ENCODE data around the gene NBEAL2. TPM values are rescaled to one million over a fixed set of nuclear protein-coding genes. Genes with fewer than 3 reads are reported as not detected.

Gene NBEAL2, protein sequence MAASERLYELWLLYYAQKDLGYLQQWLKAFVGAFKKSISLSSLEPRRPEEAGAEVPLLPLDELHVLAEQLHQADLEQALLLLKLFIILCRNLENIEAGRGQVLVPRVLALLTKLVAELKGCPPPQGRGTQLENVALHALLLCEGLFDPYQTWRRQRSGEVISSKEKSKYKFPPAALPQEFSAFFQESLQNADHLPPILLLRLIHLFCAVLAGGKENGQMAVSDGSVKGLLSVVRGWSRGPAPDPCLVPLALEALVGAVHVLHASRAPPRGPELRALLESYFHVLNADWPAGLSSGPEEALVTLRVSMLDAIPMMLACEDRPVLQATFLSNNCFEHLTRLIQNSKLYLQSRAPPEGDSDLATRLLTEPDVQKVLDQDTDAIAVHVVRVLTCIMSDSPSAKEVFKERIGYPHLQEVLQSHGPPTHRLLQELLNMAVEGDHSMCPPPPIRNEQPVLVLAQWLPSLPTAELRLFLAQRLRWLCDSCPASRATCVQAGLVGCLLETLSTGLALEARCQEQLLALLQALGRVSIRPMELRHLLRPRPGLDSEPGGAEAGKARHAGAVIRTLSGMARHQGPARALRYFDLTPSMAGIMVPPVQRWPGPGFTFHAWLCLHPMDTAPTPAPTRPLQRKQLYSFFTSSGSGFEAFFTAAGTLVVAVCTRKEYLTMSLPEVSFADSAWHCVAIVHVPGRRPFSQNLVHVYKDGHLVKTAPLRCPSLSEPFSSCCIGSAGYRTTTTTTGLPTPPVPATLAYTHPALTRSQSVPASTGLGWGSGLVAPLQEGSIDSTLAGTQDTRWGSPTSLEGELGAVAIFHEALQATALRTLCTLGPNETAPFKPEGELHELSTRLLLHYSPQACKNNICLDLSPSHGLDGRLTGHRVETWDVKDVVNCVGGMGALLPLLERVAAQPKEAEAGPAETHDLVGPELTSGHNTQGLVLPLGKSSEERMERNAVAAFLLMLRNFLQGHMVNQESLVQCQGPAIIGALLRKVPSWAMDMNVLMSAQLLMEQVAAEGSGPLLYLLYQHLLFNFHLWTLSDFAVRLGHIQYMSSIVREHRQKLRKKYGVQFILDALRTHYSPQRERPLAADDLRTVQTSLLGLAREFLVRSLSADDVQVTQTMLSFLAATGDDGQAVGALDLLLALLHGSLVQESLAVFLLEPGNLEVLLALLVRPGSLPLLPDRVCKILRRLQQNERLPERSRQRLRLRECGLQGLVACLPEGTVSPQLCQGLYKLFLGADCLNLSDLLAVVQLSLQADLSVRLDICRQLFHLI (N-terminal part only)
- total RNA-seq (23.6 and 38.6 TPM in 2 replicates), polyA plus RNA-seq (42.2 and 58.5 TPM in 2 replicates)

- H3K9me3 ChIP-seq (ENCODE audit: low read depth), result no peaks in the 10 kb centered on the region
- peaks cover 5% of the 10 kb centered on the region for H4K20me1 ChIP-seq (ENCODE audit: insufficient read depth, poor library complexity, severe bottlenecking)
- H3K79me2 ChIP-seq, result peaks cover 63% of the 10 kb centered on the region
- peak within 1 kb of the TSS; percentile 87 for H3K27ac ChIP-seq
- no peak for TF ChIP-seq EZH2phosphoT487 (IDR thresholded peaks at IDR 0.05; ENCODE audit: low read depth, severe bottlenecking, unreplicated experiment)
- TF ChIP-seq CTCF (IDR thresholded peaks at IDR 0.05; ENCODE audit: poor library complexity), result peak; percentile 5
- no peaks in the 10 kb centered on the region for H3K27me3 ChIP-seq
- no peaks in the 10 kb centered on the region for H3K36me3 ChIP-seq (replicated peaks; ENCODE audit: insufficient read depth, low read depth)
- peak within 1 kb of the TSS; percentile 76 for H2AFZ ChIP-seq
- peak within 1 kb of the TSS; percentile 89 for H3K4me3 ChIP-seq
- H3K4me2 ChIP-seq, result peak within 1 kb of the TSS; percentile 90
- H3K9me2 ChIP-seq (replicated peaks; ENCODE audit: insufficient read depth), result no peaks in the 10 kb centered on the region
- peak; percentile 97 for DNase-seq (ENCODE audit: low spot score)
- 1% methylated on average over 48 of the region's 73 CpGs for WGBS (ENCODE audit: low lambda C conversion rate, missing lambda C conversion rate)
- H3K4me1 ChIP-seq (ENCODE audit: insufficient read depth), result peaks cover 32% of the 10 kb centered on the region
Measured at GRCh38 chr3:46978985-46979944, at the start of gene NBEAL2. Gene NBEAL2, plus strand, starts transcription at chr3:46979666. Its CDS starts 196 bp downstream, at chr3:46979862.

DNA sequence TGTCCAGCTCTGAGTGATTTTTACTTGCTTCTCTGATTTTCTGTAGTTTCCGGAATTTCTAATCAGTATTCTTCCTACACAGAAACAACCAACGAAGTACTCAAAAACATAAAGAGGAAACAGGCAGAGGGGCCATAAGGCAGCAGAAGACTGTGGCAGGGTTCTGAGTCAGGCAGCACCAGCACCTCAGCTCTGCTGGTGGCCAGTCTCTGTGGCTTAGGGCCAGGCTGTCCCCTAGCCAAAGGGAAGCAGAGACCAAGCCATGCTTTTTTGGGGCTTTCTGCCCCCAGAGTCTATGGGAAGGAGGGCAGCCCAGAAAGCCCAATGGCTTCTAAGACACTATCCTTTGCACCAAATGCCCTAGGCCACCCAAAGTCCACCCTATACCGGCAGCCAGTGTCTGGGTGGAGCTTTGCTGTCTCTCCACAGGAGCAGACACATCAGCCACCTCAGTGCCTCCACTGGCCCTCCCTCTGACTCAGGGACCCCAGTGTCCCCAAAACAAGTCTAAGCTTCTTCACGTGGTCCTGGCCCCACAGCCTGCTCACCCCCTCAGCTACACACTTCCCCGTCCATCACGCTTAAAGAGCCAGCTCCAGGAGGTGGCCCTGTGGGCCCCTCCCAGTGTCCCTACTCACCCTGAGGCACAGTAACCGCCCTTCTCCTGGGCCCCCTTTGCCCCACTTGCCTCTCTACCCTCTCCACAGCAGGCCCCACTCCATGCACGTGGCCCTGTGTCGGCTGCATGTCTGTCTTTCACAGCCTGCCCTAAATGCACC lies 49.1 kb upstream of the NBEAL2 start:
- Histone ChIP-seq H3K9me3 (ENCODE audit: low read depth) (no peaks in the 10 kb centered on the region), H3K4me2 (no peak overlapping the region), H3K79me2 (peaks cover 88% of the 10 kb centered on the region), H3K4me1 (ENCODE audit: insufficient read depth) (peaks cover 57% of the 10 kb centered on the region), H3K9me2 (replicated peaks; ENCODE audit: insufficient read depth) (no peaks in the 10 kb centered on the region), H2AFZ (no peak overlapping the region), H3K27me3 (no peaks in the 10 kb centered on the region), H3K4me3 (no peak overlapping the region), H3K27ac (peak overlapping the region; percentile 87), H3K36me3 (replicated peaks; ENCODE audit: insufficient read depth, low read depth) (no peaks in the 10 kb centered on the region), H4K20me1 (ENCODE audit: insufficient read depth, poor library complexity, severe bottlenecking) (peaks cover 12% of the 10 kb centered on the region)
- 83% methylated on average over 8 of the region's 9 CpGs for WGBS (ENCODE audit: low lambda C conversion rate, missing lambda C conversion rate)
- TF ChIP-seq EZH2 (IDR thresholded peaks at IDR 0.05; ENCODE audit: borderline replicate concordance) (no peak), CTCF (IDR thresholded peaks at IDR 0.05; ENCODE audit: poor library complexity) (no peak), EZH2phosphoT487 (IDR thresholded peaks at IDR 0.05; ENCODE audit: low read depth, severe bottlenecking, unreplicated experiment) (no peak)
- no peak for DNase-seq (ENCODE audit: low spot score)

Measured in hepatocyte (in vitro differentiated cells).